Liver (tissue), 9 donors: ENCODE data around the gene SLC16A11. TPM values are rescaled to one million over a fixed set of nuclear protein-coding genes. Genes with fewer than 3 reads are reported as not detected.
A peak's percentile ranks its signal among the peaks of the same experiment; 100 is the strongest.

ENCODE experiments used
- DNase-seq: peaks from one replicate; pipeline ENCODE4 v3.0.0-alpha.2; 2017; ENCODE audit warnings: low spot score
- H3K27ac ChIP-seq, 2 donors: one replicate each; pipeline ENCODE4 v1.7.0; 2013; ENCODE audit warnings: inconsistent platforms in 2 of 2, low read length in 2 of 2, control low read depth in 1 of 2, low read depth in 1 of 2, mild to moderate bottlenecking in 1 of 2
- H3K27me3 ChIP-seq, 4 donors: one replicate each; pipeline versions ENCODE4 v1.6.1 to v1.7.0; 2013; ENCODE audit warnings: low read length in 3 of 4, inconsistent platforms in 1 of 4, mild to moderate bottlenecking in 1 of 4, moderate library complexity in 1 of 4; ENCODE audit not compliant: control insufficient read depth in 4 of 4, insufficient read depth in 4 of 4
- H3K36me3 ChIP-seq, 4 donors: one replicate each; pipeline versions ENCODE4 v1.6.1 to v1.7.0; 2013; ENCODE audit warnings: low read length in 3 of 4, mild to moderate bottlenecking in 3 of 4, low read depth in 1 of 4, moderate library complexity in 1 of 4; ENCODE audit not compliant: control insufficient read depth in 4 of 4, insufficient read depth in 3 of 4
- H3K4me1 ChIP-seq, 4 donors: one replicate each; pipeline versions ENCODE4 v1.6.1 to v1.7.0; 2013; ENCODE audit warnings: low read length in 3 of 4, mild to moderate bottlenecking in 3 of 4, moderate library complexity in 1 of 4; ENCODE audit not compliant: control insufficient read depth in 4 of 4, insufficient read depth in 4 of 4
- H3K4me3 ChIP-seq, 3 donors: one replicate each; pipeline versions ENCODE4 v1.6.1 to v1.7.0; 2013; ENCODE audit warnings: low read length in 3 of 3, control low read depth in 1 of 3, low read depth in 1 of 3, mild to moderate bottlenecking in 1 of 3
- H3K9ac ChIP-seq, 2 donors: one replicate each; pipeline ENCODE4 v1.7.0; 2013; ENCODE audit warnings: low read length in 2 of 2, mild to moderate bottlenecking in 2 of 2, moderate library complexity in 2 of 2, control low read depth in 1 of 2, low read depth in 1 of 2
- H3K9me3 ChIP-seq, 4 donors: one replicate each; pipeline versions ENCODE4 v1.6.1 to v1.7.0; 2013; ENCODE audit warnings: low read length in 3 of 4; ENCODE audit not compliant: control insufficient read depth in 4 of 4
- EGR1 ChIP-seq, 2 donors: IDR thresholded peaks; 2 replicates each; pipeline ENCODE4 v1.6.1; 2016 to 2018; ENCODE audit warnings: antibody characterized with exemption in 2 of 2, low read depth in 2 of 2
- FOXA1 ChIP-seq: IDR thresholded peaks from 2 replicates; pipeline ENCODE4 v1.6.1; 2016; ENCODE audit warnings: antibody characterized with exemption
- FOXA2 ChIP-seq: IDR thresholded peaks from 2 replicates; pipeline ENCODE4 v1.6.1; 2016; ENCODE audit warnings: antibody characterized with exemption
- GABPA ChIP-seq, 2 donors: IDR thresholded peaks in 1 of 2; conservative IDR thresholded peaks in 1 of 2; 2 replicates each; pipeline ENCODE4 v1.6.1; 2016; ENCODE audit warnings: antibody characterized with exemption in 2 of 2, mild to moderate bottlenecking in 1 of 2, moderate library complexity in 1 of 2
- HNF4A ChIP-seq, 2 donors: conservative IDR thresholded peaks; 2 replicates each; pipeline ENCODE4 v1.6.1; 2016; ENCODE audit warnings: antibody characterized with exemption in 2 of 2, mild to moderate bottlenecking in 2 of 2
- HNF4G ChIP-seq: IDR thresholded peaks from 2 replicates; pipeline ENCODE4 v1.6.1; 2016; ENCODE audit warnings: antibody characterized with exemption
- JUND ChIP-seq, 2 donors: IDR thresholded peaks; 2 replicates each; pipeline ENCODE4 v1.6.1; 2016; ENCODE audit warnings: antibody characterized with exemption in 2 of 2
- NR2F2 ChIP-seq: IDR thresholded peaks from 2 replicates; pipeline ENCODE4 v1.6.1; 2016; ENCODE audit warnings: antibody characterized with exemption
- RAD21 ChIP-seq, 2 donors: IDR thresholded peaks; 2 replicates each; pipeline ENCODE4 v1.6.1; 2016; ENCODE audit warnings: antibody characterized with exemption in 2 of 2, mild to moderate bottlenecking in 2 of 2
- RXRA ChIP-seq, 2 donors: IDR thresholded peaks; 2 replicates each; pipeline ENCODE4 v1.6.1; 2017 to 2018; ENCODE audit warnings: antibody characterized with exemption in 2 of 2, mild to moderate bottlenecking in 1 of 2
- SP1 ChIP-seq: IDR thresholded peaks from 2 replicates; pipeline ENCODE4 v1.6.1; 2018; ENCODE audit warnings: antibody characterized with exemption, mild to moderate bottlenecking
- TAF1 ChIP-seq: conservative IDR thresholded peaks from 2 replicates; pipeline ENCODE4 v1.6.1; 2016; ENCODE audit warnings: antibody characterized with exemption, mild to moderate bottlenecking
- YY1 ChIP-seq: IDR thresholded peaks from 2 replicates; pipeline ENCODE4 v1.6.1; 2016; ENCODE audit warnings: antibody characterized with exemption, mild to moderate bottlenecking
- whole genome bisulfite sequencing: extraction: QIAGEN DNeasy Blood & Tissue Kit; methylation state at CpG from one replicate; pipeline ENCODE4 v1.1.7; 2013; 5-methylcytosine and 5-hydroxymethylcytosine counted together
- polyA plus RNA-seq, 2 donors: library from polyadenylated mRNA; stranded (reverse) in 1 of 2; unstranded in 1 of 2; fragments of 200-250 nt in 1 of 2; fragments of >200 nt in 1 of 2; fragmentation: Nextera tagmentation in 1 of 2; extraction: Ambion mirVana in 1 of 2; gene quantifications; one replicate each; pipeline versions ENCODE4 v1.2.1 to v1.2.3, GENCODE V29; 2013 to 2015
- total RNA-seq, 2 donors: library from RNA; depleted of rRNA; stranded (reverse); fragments of >200 nt; gene quantifications; one replicate each; pipeline ENCODE4 v1.2.3, GENCODE V29; 2014
- TF ChIP-seq, protein P1 (sequence below): IDR thresholded peaks from 2 replicates; pipeline ENCODE4 v1.6.1; 2016; ENCODE audit warnings: antibody characterized with exemption, mild to moderate bottlenecking
- TF ChIP-seq, protein P2 (sequence below): IDR thresholded peaks from 2 replicates; pipeline ENCODE4 v1.6.1; 2016; ENCODE audit warnings: antibody characterized with exemption
- TF ChIP-seq, protein P3 (sequence below): IDR thresholded peaks from 2 replicates; pipeline ENCODE4 v1.6.1; 2016; ENCODE audit warnings: antibody characterized with exemption
- TF ChIP-seq, protein P4 (sequence below): fragments of 150-350 bp; IDR thresholded peaks from 2 replicates; pipeline ENCODE4 v1.5.1; 2017; ENCODE audit warnings: improper control_type of control experiment, low read depth, low read length; ENCODE audit not compliant: missing input control
- TF ChIP-seq, protein P5 (sequence below): IDR thresholded peaks from 2 replicates; pipeline ENCODE4 v1.6.1; 2016; ENCODE audit warnings: antibody characterized with exemption
- donor health status: healthy.
- donor health status: healthy.
- donor health status: healthy.
- donor health status: healthy.
- donor health status: healthy.

The SLC16A11 gene
- total and polyA plus RNA-seq, 4 donors, result 1.7 to 8.2 (median 3.1) TPM

DNA sequence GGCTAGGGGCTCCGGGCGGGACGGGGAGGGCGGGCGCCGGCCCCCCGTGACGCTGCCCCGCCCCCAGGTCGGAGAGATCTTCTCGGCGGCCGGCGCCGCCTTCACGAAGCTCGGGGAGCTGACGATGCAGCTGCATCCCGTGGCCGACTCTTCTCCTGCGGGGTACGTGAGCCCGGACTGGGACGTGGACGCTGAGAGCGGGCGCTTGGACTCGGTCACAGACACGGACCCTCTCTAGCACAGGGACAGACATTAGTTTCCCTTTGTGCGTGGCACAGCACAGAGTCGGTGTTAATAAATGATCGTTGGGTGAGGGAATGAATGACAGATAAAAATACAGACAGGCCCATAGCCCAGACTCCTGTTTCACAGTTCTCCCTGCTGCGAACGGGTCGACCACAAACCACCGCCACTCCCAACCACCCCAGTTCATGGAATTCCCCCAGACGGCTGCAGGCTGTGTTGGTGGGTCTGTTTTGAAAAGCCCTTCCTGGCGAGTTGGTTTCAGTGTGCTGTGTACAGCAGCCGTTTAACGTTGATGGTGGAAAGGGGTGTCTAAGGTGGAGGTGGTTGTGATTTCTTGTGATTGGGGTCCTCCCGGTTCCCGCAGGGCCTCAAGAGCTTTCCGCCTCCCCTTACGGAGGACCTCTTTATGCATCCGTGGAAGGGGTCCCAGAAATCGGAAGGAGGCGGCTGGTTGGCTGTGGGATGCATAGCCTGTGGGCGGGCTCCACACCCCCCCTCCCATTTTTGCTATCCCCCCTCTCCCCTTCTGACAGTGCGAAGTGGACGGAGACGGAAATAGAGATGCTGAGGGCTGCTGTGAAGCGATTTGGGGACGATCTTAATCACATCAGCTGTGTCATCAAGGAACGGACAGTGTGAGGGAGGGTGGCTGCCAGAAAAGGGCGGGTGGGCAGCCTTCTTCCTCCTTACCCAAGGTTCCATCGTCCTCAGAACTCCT is 28.6 kb downstream of the SLC16A11 start:
- H3K4me3 ChIP-seq, result peak overlapping the region; percentile 19 to 82 (median 30)
- TF ChIP-seq TAF1, result no peak
- TF ChIP-seq, protein P1, sequence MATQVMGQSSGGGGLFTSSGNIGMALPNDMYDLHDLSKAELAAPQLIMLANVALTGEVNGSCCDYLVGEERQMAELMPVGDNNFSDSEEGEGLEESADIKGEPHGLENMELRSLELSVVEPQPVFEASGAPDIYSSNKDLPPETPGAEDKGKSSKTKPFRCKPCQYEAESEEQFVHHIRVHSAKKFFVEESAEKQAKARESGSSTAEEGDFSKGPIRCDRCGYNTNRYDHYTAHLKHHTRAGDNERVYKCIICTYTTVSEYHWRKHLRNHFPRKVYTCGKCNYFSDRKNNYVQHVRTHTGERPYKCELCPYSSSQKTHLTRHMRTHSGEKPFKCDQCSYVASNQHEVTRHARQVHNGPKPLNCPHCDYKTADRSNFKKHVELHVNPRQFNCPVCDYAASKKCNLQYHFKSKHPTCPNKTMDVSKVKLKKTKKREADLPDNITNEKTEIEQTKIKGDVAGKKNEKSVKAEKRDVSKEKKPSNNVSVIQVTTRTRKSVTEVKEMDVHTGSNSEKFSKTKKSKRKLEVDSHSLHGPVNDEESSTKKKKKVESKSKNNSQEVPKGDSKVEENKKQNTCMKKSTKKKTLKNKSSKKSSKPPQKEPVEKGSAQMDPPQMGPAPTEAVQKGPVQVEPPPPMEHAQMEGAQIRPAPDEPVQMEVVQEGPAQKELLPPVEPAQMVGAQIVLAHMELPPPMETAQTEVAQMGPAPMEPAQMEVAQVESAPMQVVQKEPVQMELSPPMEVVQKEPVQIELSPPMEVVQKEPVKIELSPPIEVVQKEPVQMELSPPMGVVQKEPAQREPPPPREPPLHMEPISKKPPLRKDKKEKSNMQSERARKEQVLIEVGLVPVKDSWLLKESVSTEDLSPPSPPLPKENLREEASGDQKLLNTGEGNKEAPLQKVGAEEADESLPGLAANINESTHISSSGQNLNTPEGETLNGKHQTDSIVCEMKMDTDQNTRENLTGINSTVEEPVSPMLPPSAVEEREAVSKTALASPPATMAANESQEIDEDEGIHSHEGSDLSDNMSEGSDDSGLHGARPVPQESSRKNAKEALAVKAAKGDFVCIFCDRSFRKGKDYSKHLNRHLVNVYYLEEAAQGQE, result no peak
- TF ChIP-seq, protein P2, sequence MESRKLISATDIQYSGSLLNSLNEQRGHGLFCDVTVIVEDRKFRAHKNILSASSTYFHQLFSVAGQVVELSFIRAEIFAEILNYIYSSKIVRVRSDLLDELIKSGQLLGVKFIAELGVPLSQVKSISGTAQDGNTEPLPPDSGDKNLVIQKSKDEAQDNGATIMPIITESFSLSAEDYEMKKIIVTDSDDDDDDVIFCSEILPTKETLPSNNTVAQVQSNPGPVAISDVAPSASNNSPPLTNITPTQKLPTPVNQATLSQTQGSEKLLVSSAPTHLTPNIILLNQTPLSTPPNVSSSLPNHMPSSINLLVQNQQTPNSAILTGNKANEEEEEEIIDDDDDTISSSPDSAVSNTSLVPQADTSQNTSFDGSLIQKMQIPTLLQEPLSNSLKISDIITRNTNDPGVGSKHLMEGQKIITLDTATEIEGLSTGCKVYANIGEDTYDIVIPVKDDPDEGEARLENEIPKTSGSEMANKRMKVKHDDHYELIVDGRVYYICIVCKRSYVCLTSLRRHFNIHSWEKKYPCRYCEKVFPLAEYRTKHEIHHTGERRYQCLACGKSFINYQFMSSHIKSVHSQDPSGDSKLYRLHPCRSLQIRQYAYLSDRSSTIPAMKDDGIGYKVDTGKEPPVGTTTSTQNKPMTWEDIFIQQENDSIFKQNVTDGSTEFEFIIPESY, result no peak
- no peak for TF ChIP-seq FOXA2
- no peak for TF ChIP-seq SP1
- TF ChIP-seq NR2F2, result no peak
- TF ChIP-seq, protein P3, sequence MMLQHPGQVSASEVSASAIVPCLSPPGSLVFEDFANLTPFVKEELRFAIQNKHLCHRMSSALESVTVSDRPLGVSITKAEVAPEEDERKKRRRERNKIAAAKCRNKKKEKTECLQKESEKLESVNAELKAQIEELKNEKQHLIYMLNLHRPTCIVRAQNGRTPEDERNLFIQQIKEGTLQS, result no peak
- TF ChIP-seq HNF4G, result no peak
- no peak for TF ChIP-seq FOXA1
- TF ChIP-seq JUND (IDR thresholded peaks at IDR 0.05), result no peak
- TF ChIP-seq RAD21 (IDR thresholded peaks at IDR 0.05), result no peak
- TF ChIP-seq GABPA (IDR thresholded peaks at IDR 0.05 in 1 of 2, conservative IDR thresholded peaks at IDR 0.05 in 1 of 2), result no peak
- TF ChIP-seq, protein P4, sequence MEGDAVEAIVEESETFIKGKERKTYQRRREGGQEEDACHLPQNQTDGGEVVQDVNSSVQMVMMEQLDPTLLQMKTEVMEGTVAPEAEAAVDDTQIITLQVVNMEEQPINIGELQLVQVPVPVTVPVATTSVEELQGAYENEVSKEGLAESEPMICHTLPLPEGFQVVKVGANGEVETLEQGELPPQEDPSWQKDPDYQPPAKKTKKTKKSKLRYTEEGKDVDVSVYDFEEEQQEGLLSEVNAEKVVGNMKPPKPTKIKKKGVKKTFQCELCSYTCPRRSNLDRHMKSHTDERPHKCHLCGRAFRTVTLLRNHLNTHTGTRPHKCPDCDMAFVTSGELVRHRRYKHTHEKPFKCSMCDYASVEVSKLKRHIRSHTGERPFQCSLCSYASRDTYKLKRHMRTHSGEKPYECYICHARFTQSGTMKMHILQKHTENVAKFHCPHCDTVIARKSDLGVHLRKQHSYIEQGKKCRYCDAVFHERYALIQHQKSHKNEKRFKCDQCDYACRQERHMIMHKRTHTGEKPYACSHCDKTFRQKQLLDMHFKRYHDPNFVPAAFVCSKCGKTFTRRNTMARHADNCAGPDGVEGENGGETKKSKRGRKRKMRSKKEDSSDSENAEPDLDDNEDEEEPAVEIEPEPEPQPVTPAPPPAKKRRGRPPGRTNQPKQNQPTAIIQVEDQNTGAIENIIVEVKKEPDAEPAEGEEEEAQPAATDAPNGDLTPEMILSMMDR, result no peak
- TF ChIP-seq RXRA (IDR thresholded peaks at IDR 0.05), result no peak
- no peak for TF ChIP-seq YY1
- no peak for TF ChIP-seq EGR1 (IDR thresholded peaks at IDR 0.05; ENCODE audit: low read depth in 2 of 2)
- TF ChIP-seq HNF4A (conservative IDR thresholded peaks at IDR 0.05), result no peak
- TF ChIP-seq, protein P5, sequence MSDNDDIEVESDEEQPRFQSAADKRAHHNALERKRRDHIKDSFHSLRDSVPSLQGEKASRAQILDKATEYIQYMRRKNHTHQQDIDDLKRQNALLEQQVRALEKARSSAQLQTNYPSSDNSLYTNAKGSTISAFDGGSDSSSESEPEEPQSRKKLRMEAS, result no peak
- H3K36me3 ChIP-seq, result no peaks in the 10 kb centered on the region
- peak overlapping the region; percentile 96 to 99 for H3K27ac ChIP-seq
- 21% methylated on average over 56 of the region's 56 CpGs for WGBS
- no peaks in the 10 kb centered on the region for H3K27me3 ChIP-seq
- H3K9ac ChIP-seq, result peak overlapping the region; percentile 1 to 67
- peaks cover 9 to 48% (median 31%) of the 10 kb centered on the region in 4 donors for H3K4me1 ChIP-seq
- no peaks in the 10 kb centered on the region for H3K9me3 ChIP-seq
- peak; percentile 29 for DNase-seq
